ENCODE data around the gene GIT2.

The GIT2 gene

GRCh38 chr12:110023059-110023980 lies 27.2 kb upstream of the GIT2 start:
- Histone ChIP-seq H3K36me3 (replicated peaks) (peaks cover 21% of the 10 kb centered on the region), H3K27ac (no peak overlapping the region), H3K27me3 (replicated peaks) (no peaks in the 10 kb centered on the region), H3K4me3 (ENCODE audit: low read depth, low read length) (no peak overlapping the region)
- no peak for DNase-seq
- in situ Hi-C loops (cut with HindIII; ENCODE audit: low pct_ligation_motif_present, low sequenced_read_pairs): no loop called here
- TF ChIP-seq CTCF (IDR thresholded peaks at IDR 0.05; ENCODE audit: low read depth, low read length, missing control alignments): no peak

GRCh38 chr12:110020956-110021355 lies 24.8 kb upstream of the GIT2 start:
- no peak for DNase-seq
- Histone ChIP-seq H3K36me3 (replicated peaks) (peaks cover 16% of the 10 kb centered on the region), H3K27me3 (replicated peaks) (no peaks in the 10 kb centered on the region), H3K4me3 (ENCODE audit: low read depth, low read length) (no peak overlapping the region), H3K27ac (no peak overlapping the region)
- TF ChIP-seq CTCF (IDR thresholded peaks at IDR 0.05; ENCODE audit: low read depth, low read length, missing control alignments): no peak
- in situ Hi-C loops (cut with HindIII; ENCODE audit: low pct_ligation_motif_present, low sequenced_read_pairs): no loop called here

- TF ChIP-seq CTCF (IDR thresholded peaks at IDR 0.05; ENCODE audit: low read depth, low read length, missing control alignments): no peak
- Histone ChIP-seq H3K27me3 (replicated peaks) (no peaks in the 10 kb centered on the region), H3K4me3 (ENCODE audit: low read depth, low read length) (no peak overlapping the region), H3K36me3 (replicated peaks) (peaks cover 23% of the 10 kb centered on the region), H3K27ac (no peak overlapping the region)
- DNase-seq: no peak
- in situ Hi-C loops (cut with HindIII; ENCODE audit: low pct_ligation_motif_present, low sequenced_read_pairs): no loop called here
Observed at GRCh38 chr12:110015132-110015531, 19.0 kb upstream of the GIT2 start.

GRCh38 chr12:110012659-110013058 lies 16.5 kb upstream of the GIT2 start:
- DNase-seq: no peak
- H3K36me3 ChIP-seq (replicated peaks): peaks cover 8% of the 10 kb centered on the region
- no peak for TF ChIP-seq CTCF (IDR thresholded peaks at IDR 0.05; ENCODE audit: low read depth, low read length, missing control alignments)
- in situ Hi-C loops (cut with HindIII; ENCODE audit: low pct_ligation_motif_present, low sequenced_read_pairs): no loop called here
- no peaks in the 10 kb centered on the region for H3K27me3 ChIP-seq (replicated peaks)
- H3K27ac ChIP-seq: no peak overlapping the region
- H3K4me3 ChIP-seq (ENCODE audit: low read depth, low read length): no peak overlapping the region

- DNase-seq: no peak
- Histone ChIP-seq H3K27me3 (replicated peaks) (no peaks in the 10 kb centered on the region), H3K4me3 (ENCODE audit: low read depth, low read length) (no peak overlapping the region), H3K36me3 (replicated peaks) (peaks cover 8% of the 10 kb centered on the region), H3K27ac (no peak overlapping the region)
- in situ Hi-C loops (cut with HindIII; ENCODE audit: low pct_ligation_motif_present, low sequenced_read_pairs): no loop called here
- TF ChIP-seq CTCF (IDR thresholded peaks at IDR 0.05; ENCODE audit: low read depth, low read length, missing control alignments): no peak
Observed at GRCh38 chr12:110012137-110012536, 16.0 kb upstream of the GIT2 start.
